GM19023 (cell line): ENCODE measurements around the gene AFG1L.
"Not testable (repeated sequence)": the region's sequence is repeated elsewhere in the genome, so short reads cannot be mapped to it uniquely, and the experiment has no call there.

Source experiments
- ATAC-seq: cut with Tn5 transposase; IDR thresholded peaks from one replicate; pipeline ENCODE4 v1.9.1; 2021; ENCODE audit warnings: mild to moderate bottlenecking, moderate library complexity; ENCODE audit not compliant: unreplicated experiment

Gene AFG1L

DNA sequence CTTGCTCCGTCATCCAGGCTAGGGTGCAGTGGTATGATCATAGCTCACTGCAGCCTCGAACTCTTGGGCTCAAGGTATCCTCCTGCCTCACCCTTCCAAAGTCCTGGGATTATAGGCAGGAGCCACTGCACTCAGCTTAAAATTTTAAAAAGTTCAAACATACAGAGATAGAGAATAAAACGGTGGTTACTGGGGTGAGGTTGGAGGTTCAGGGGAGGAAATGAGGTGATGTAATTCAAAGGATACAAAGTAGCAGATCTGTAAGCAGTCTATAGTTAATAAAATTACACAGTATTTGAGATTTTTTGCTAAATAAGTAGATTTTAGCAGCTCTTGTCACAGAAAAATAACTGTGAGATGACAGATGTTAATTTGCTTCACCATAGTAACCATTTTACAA lies 7.5 kb upstream of the AFG1L start:
- ATAC-seq, result no peak

- no peak for ATAC-seq
These were observed 6.1 kb upstream of the AFG1L start for GRCh38 chr6:108288742-108289141.

DNA sequence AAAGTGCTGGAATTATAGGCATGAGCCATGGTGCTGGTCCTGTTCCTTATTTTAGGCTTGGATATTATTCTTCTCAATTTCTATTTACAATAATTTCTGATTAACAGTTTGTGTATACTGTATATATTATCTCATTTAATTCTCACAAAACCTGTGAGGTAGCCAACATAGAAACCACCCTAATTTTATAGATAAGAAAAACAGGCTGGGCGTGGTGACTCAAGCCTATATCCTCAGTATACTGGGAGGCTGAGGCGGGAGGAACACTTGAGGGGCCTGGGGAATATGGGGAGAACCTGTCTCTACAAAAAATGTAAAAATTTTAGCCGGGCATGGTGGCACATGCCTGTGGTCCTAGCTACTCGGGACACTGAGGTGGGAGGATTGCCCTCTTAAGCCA lies 3.8 kb upstream of the AFG1L start:
- no peak for ATAC-seq

DNA sequence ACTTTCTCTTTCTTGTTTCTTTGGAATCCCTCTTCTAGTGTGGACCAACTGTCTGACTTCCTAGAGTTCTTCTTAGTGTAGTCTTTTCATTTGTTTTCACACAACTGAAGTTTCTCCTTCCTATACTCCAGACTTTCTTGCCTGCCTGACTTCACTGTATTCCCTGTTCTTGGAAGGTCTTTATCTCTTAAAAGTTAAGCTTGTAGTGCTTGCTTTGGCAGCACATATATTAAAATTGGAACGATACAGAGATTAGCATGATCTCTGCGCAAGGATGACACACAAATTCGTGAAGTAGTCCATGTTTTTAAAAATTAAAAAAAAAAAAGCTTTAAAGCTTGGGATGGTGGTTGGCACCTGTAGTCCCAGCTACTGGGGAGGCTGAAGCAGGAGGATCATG lies 2.3 kb upstream of the AFG1L start:
- ATAC-seq, result not testable (repeated sequence)

GRCh38 chr6:108293527-108294296 lies 1.1 kb upstream of the AFG1L start:
- ATAC-seq, result no peak

DNA sequence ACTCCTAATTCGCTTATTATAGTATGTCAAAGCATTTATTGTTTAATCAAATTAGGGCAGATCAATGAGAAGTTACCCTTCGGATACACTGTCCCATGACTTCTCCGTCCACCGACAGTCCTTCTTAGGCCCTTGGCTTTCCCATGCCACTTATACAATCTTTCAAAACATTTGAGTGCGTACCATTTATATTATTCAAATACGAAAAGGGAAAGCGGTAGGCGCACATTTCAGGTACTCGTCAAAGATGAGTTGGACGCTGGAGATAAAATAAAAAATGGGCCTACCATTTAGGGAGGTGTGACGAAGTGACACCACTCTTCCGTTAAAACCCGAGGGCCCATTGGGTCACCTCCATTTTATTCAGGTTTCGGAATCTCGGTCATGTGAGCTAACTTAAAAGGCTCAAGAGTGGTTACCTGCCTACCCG lies 542 bp upstream of the AFG1L start:
- ATAC-seq, result peak; percentile 20

DNA sequence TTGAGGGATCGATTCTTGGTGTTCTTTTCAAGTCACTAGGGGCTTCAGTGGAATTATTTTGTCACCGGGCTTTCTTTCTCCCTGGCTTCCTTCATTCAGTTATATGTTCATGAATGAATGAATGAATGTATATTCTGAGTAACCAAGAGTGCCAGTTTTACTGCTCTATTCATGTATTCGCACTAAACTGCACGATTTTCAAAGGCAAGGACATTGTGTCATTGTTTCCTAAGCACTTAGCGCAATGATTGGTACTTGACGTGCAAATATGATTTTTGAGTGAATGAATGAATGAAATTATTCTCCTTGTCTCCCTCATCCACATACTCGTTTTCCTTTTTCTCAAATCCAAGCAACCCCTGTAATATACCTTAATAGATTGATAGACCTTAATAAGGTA lies 822 bp downstream of the AFG1L start:
- no peak for ATAC-seq

DNA sequence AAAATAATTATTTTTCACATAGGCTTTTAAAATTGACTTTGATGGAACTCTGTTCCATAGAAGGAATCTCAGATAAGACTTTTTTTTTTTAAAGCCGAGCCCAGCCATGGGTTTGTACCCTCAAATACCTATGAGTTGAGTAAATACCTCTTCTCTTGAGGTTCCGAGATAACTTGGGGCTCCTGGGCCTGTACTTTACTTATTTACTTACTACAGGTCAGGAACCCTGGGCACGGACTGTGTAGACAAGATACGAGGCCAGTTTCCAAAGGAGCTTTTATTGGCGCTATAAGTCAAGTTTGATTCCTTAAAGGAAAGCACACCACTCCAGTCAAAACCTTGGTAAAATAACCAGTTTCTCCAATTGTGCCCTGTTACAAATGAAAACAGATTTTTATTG lies 7.5 kb downstream of the AFG1L start:
- ATAC-seq, result no peak

- ATAC-seq, result no peak
These were observed 9.8 kb downstream of the AFG1L start for GRCh38 chr6:108304646-108305045.

GRCh38 chr6:108308641-108309040 lies 13.8 kb downstream of the AFG1L start:
- ATAC-seq, result not testable (repeated sequence)

DNA sequence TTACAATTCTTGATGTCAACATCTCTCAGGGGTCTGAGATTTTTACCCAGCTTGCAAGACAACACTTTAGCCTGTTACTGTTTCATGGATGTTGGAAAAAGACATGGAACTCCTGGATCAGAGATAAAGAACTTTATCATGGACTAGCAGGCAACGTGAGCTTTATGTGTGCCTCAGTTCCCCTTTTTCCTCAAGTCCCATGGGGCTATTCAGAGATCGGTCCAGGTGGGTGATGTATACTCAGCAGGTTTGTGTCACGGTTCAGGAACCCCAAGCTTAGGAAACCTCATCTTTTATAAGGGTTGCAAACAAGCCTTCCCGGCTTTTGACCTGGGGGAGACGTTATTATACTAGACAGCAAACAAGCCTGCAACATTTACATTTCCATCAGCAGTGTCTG lies 15.0 kb downstream of the AFG1L start:
- ATAC-seq, result no peak

GRCh38 chr6:108312605-108313004 lies 17.8 kb downstream of the AFG1L start:
- no peak for ATAC-seq

GRCh38 chr6:108321253-108321747 lies 26.4 kb downstream of the AFG1L start:
- no peak for ATAC-seq

- ATAC-seq, result no peak
These were observed 27.9 kb downstream of the AFG1L start for GRCh38 chr6:108322728-108323127.

- no peak for ATAC-seq
These were observed 29.0 kb downstream of the AFG1L start for GRCh38 chr6:108323710-108324466.

DNA sequence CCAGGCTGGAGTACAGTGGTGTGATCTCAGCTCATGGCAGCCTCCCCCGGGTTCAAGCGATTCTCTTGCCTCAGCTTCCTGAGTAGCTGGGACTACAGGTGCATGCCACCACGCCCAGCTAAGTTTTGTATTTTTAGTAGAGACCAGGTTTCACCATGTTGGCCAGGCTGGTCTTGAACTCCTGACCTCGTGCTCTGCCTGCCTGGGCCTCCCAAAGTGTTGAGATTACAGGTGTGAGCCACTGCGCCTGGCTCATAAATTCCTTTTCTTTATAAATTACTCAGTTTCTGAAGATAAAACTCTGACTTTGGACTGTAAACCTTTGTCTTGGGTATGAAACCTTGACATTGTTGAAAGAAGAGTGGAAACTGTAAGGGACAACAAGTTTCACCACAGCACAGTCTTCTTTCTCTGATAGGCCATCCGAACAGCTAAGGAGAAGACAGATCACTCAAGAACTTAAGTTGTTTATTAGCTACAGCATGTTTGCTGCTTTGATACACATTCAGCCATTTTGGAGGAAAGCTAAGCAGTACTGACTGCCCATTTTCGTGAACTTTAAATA lies 35.4 kb downstream of the AFG1L start:
- ATAC-seq, result not testable (repeated sequence)

DNA sequence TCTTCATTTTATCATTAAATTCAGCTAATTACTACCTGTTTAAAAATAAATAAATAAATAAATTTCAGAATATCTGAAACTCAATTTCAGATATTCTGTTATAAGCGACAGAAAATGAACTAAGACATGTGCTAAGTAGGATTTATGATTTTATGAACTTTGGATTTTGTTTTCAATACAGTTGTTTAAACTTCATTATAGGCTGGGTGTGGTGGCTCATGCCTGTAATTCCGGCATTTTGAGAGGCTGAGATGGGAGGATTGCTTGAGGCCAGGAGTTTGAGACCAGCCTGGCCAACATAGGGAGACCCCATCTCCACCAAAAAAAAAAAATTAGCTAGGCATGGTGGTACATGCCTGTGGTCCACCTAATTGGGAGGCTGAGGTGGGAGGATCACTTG lies 36.0 kb downstream of the AFG1L start:
- no peak for ATAC-seq

DNA sequence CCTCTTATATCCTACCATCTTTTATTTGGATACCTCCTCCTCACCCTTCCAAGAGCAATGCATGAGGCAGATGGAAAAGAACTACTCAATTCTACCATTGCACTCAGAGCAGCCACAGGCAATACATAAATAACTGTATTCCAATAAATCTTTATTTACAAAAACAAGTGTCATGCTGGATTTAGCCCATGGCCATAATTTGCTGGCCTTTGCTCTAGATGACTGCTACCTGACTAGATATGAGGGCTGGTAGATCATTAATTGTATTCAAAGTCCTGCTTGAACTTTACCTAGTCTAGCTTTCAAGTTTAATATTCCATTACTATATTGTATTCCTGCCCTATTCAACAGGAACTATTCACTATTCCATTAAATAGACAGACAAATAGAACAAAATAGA lies 37.1 kb downstream of the AFG1L start:
- ATAC-seq, result no peak

DNA sequence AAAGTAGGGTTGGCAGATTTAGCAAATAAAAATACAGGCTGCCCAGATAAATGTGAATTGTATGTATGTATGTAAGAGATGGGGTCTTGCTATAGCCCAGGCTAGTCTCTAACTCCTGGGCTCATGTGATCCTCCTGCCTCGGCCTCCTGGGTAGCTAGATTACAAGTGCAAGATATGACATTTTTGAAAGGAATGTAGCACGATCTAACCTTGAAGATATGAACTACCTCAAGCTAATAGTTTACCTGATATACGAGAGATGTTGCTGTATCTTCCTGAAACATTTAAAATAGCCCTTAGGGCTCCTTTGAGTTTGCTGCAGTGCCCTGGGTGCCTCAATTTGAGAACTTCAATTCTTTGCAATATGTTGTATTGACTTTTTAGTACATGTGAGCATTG lies 42.1 kb downstream of the AFG1L start:
- ATAC-seq, result no peak

- no peak for ATAC-seq
These were observed 42.9 kb downstream of the AFG1L start for GRCh38 chr6:108337721-108338120.

DNA sequence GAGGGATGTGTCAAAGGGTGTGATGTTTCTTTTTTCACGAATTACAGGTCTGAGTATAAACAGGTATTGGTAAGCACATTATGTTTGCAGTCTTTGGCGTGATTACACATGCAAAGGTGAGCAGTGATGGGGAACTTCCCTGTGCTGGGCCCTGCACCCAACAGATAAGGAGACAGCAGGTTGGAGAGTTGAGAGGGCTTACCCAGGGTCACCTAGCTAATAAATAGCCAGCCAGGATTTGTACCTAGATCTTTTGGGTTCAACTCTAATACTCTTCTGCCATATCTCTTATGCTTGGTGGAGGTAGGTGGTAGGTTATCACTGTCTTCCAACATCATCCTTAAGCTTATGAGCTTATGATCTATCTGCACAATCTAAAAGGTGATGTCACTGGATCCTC lies 46.5 kb downstream of the AFG1L start:
- ATAC-seq, result no peak

DNA sequence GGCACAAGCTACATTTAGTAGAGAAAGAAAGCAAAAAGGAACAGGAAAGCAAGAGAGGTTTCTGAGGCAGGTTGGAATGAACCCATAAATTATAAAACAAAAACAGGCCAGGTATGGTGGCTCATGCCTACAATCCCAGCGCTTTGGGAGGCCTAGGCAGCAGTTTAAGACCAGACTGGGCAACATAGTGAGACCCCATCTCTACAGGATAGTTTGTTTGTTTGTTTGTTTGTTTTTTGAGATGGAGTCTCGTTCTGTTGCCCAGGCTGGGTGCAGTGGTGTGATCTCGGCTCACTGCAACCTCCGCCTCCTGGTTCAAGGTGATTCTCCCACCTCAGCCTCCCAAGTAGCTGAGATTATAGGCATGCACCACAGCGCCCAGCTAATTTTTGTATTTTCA lies 49.0 kb downstream of the AFG1L start:
- no peak for ATAC-seq
